Immature natural killer cell (primary cell): ENCODE measurements around the gene DPM1. TPM values are rescaled to one million over a fixed set of nuclear protein-coding genes. Genes with fewer than 3 reads are reported as not detected.

ENCODE experiments used
- DNase-seq, 3 donors: peaks; one replicate each; pipeline ENCODE4 v3.0.0; 2022; ENCODE audit warnings: mixed read lengths in 1 of 3
- H3K27ac Mint-ChIP-seq, 6 donors: one replicate each; pipeline ENCODE4 v1.8.0; 2020; ENCODE audit warnings: mixed read lengths in 6 of 6, mild to moderate bottlenecking in 5 of 6, inconsistent platforms in 4 of 6, moderate library complexity in 3 of 6
- H3K27me3 Mint-ChIP-seq, 3 donors: one replicate each; pipeline ENCODE4 v1.8.0; 2020 to 2021; ENCODE audit warnings: low read depth in 3 of 3, mild to moderate bottlenecking in 3 of 3, mixed read lengths in 3 of 3, moderate library complexity in 3 of 3, inconsistent platforms in 1 of 3
- H3K36me3 Mint-ChIP-seq, 3 donors: one replicate each; pipeline ENCODE4 v1.8.0; 2020; ENCODE audit warnings: mixed read lengths in 3 of 3, inconsistent platforms in 2 of 3, mild to moderate bottlenecking in 2 of 3
- H3K4me1 Mint-ChIP-seq, 2 donors: one replicate each; pipeline ENCODE4 v1.8.0; 2020; ENCODE audit warnings: inconsistent platforms in 2 of 2, mild to moderate bottlenecking in 2 of 2, mixed read lengths in 2 of 2, moderate library complexity in 1 of 2
- H3K4me3 Mint-ChIP-seq, 5 donors: one replicate each; pipeline ENCODE4 v1.8.0; 2020; ENCODE audit warnings: mild to moderate bottlenecking in 5 of 5, mixed read lengths in 5 of 5, inconsistent platforms in 3 of 5, moderate library complexity in 3 of 5
- H3K9me3 Mint-ChIP-seq, 6 donors: one replicate each; pipeline ENCODE4 v1.8.0; 2020; ENCODE audit warnings: mild to moderate bottlenecking in 6 of 6, mixed read lengths in 6 of 6, inconsistent platforms in 4 of 6, moderate library complexity in 3 of 6
- polyA plus RNA-seq, 3 donors: library from polyadenylated mRNA; unstranded; fragments of 300-500 nt; fragmentation: Illumina TruSeq; gene quantifications; one replicate each; pipeline ENCODE4 v1.2.3, GENCODE V29; 2021

The DPM1 gene
- polyA plus RNA-seq: 10 to 100 TPM; 46.6 to 61.8 (median 52.8) TPM

- Mint-ChIP-seq H3K4me1 (peaks cover 50 to 83% of the 10 kb centered on the region in 2 donors), H3K27ac (peak within 1 kb of the TSS; percentile 97 to 100 (median 99)), H3K36me3 (peaks cover 0 to 11% (median 4%) of the 10 kb centered on the region in 3 donors), H3K27me3 (peaks cover 6 to 9% (median 9%) of the 10 kb centered on the region in 3 donors), H3K9me3 (no peaks in the 10 kb centered on the region), H3K4me3 (peak within 1 kb of the TSS; percentile 94 to 98 (median 98))
- DNase-seq: no peak
Observed at GRCh38 chr20:50957798-50958614, at the start of gene DPM1. Gene DPM1 (minus strand): TSS chr20:50958532. CDS start chr20:50958523, 9 bp downstream.

- Mint-ChIP-seq H3K36me3 (no peaks in the 10 kb centered on the region), H3K27ac (no peak overlapping the region), H3K9me3 (no peaks in the 10 kb centered on the region), H3K27me3 (peaks cover 5 to 14% (median 5%) of the 10 kb centered on the region in 3 donors), H3K4me1 (no peaks in the 10 kb centered on the region), H3K4me3 (no peak overlapping the region)
- no peak for DNase-seq
Observed at GRCh38 chr20:51005214-51005613, 46.9 kb upstream of the DPM1 start.

GRCh38 chr20:51004781-51005180 lies 46.4 kb upstream of the DPM1 start:
- Mint-ChIP-seq H3K4me3 (no peak overlapping the region), H3K27ac (no peak overlapping the region), H3K9me3 (no peaks in the 10 kb centered on the region), H3K36me3 (no peaks in the 10 kb centered on the region), H3K27me3 (peaks cover 5 to 14% (median 5%) of the 10 kb centered on the region in 3 donors), H3K4me1 (no peaks in the 10 kb centered on the region)
- no peak for DNase-seq

GRCh38 chr20:51004305-51004727 lies 46.0 kb upstream of the DPM1 start:
- H3K4me3 Mint-ChIP-seq: no peak overlapping the region
- no peaks in the 10 kb centered on the region for H3K36me3 Mint-ChIP-seq
- peaks cover 5 to 17% (median 5%) of the 10 kb centered on the region in 3 donors for H3K27me3 Mint-ChIP-seq
- DNase-seq: no peak
- H3K9me3 Mint-ChIP-seq: no peaks in the 10 kb centered on the region
- no peak overlapping the region for H3K27ac Mint-ChIP-seq
- no peaks in the 10 kb centered on the region for H3K4me1 Mint-ChIP-seq

GRCh38 chr20:51003753-51004152 lies 45.4 kb upstream of the DPM1 start:
- Mint-ChIP-seq H3K27me3 (peaks cover 4 to 17% (median 7%) of the 10 kb centered on the region in 3 donors), H3K4me1 (no peaks in the 10 kb centered on the region), H3K27ac (no peak overlapping the region), H3K9me3 (no peaks in the 10 kb centered on the region), H3K36me3 (no peaks in the 10 kb centered on the region), H3K4me3 (no peak overlapping the region)
- DNase-seq: no peak

- H3K27me3 Mint-ChIP-seq: peaks cover 7 to 17% (median 8%) of the 10 kb centered on the region in 3 donors
Observed at GRCh38 chr20:51002633-51003032, 44.3 kb upstream of the DPM1 start.

GRCh38 chr20:51001430-51002265 lies 43.3 kb upstream of the DPM1 start:
- H3K4me1 Mint-ChIP-seq: no peaks in the 10 kb centered on the region
- H3K9me3 Mint-ChIP-seq: no peaks in the 10 kb centered on the region
- no peak overlapping the region for H3K27ac Mint-ChIP-seq
- no peak for DNase-seq
- H3K27me3 Mint-ChIP-seq: peaks cover 7 to 14% (median 8%) of the 10 kb centered on the region in 3 donors
- no peaks in the 10 kb centered on the region for H3K36me3 Mint-ChIP-seq
- no peak overlapping the region for H3K4me3 Mint-ChIP-seq

More at GRCh38 chr20:51002633-51003032, 44.3 kb upstream of the DPM1 start:
- Mint-ChIP-seq H3K36me3 (no peaks in the 10 kb centered on the region), H3K4me3 (no peak overlapping the region), H3K9me3 (no peaks in the 10 kb centered on the region), H3K27ac (peak overlapping the region in 1 of 6 donors; percentile 47), H3K4me1 (no peaks in the 10 kb centered on the region)
- DNase-seq: no peak

GRCh38 chr20:50999355-50999754 lies 41.0 kb upstream of the DPM1 start:
- peaks cover 5 to 9% (median 9%) of the 10 kb centered on the region in 3 donors for H3K27me3 Mint-ChIP-seq
- no peak overlapping the region for H3K27ac Mint-ChIP-seq
- H3K36me3 Mint-ChIP-seq: no peaks in the 10 kb centered on the region
- no peak overlapping the region for H3K4me3 Mint-ChIP-seq
- H3K9me3 Mint-ChIP-seq: no peaks in the 10 kb centered on the region
- H3K4me1 Mint-ChIP-seq: no peaks in the 10 kb centered on the region
- no peak for DNase-seq

GRCh38 chr20:50996901-50997865 lies 38.9 kb upstream of the DPM1 start:
- no peak for DNase-seq
- Mint-ChIP-seq H3K27me3 (peaks cover 5 to 9% (median 7%) of the 10 kb centered on the region in 3 donors), H3K27ac (no peak overlapping the region), H3K9me3 (no peaks in the 10 kb centered on the region), H3K4me1 (no peaks in the 10 kb centered on the region), H3K36me3 (no peaks in the 10 kb centered on the region), H3K4me3 (no peak overlapping the region)

- H3K4me1 Mint-ChIP-seq: no peaks in the 10 kb centered on the region
- peaks cover 5 to 7% (median 6%) of the 10 kb centered on the region in 3 donors for H3K27me3 Mint-ChIP-seq
- no peak for DNase-seq
- H3K27ac Mint-ChIP-seq: no peak overlapping the region
- H3K4me3 Mint-ChIP-seq: no peak overlapping the region
- H3K36me3 Mint-ChIP-seq: no peaks in the 10 kb centered on the region
- no peaks in the 10 kb centered on the region for H3K9me3 Mint-ChIP-seq
Observed at GRCh38 chr20:50995506-50995905, 37.2 kb upstream of the DPM1 start.

GRCh38 chr20:50993876-50994275 lies 35.5 kb upstream of the DPM1 start:
- no peak overlapping the region for H3K4me3 Mint-ChIP-seq
- peaks cover 2 to 9% (median 6%) of the 10 kb centered on the region in 3 donors for H3K27me3 Mint-ChIP-seq
- DNase-seq: no peak
- no peak overlapping the region for H3K27ac Mint-ChIP-seq
- no peaks in the 10 kb centered on the region for H3K9me3 Mint-ChIP-seq
- no peaks in the 10 kb centered on the region for H3K4me1 Mint-ChIP-seq
- H3K36me3 Mint-ChIP-seq: no peaks in the 10 kb centered on the region

- no peaks in the 10 kb centered on the region for H3K36me3 Mint-ChIP-seq
- peaks cover 0 to 6% (median 5%) of the 10 kb centered on the region in 3 donors for H3K27me3 Mint-ChIP-seq
- DNase-seq: peak; percentile 18 to 39 (median 37)
Observed at GRCh38 chr20:50992733-50993457, 34.6 kb upstream of the DPM1 start.

More at GRCh38 chr20:50992733-50993457, 34.6 kb upstream of the DPM1 start:
- H3K27ac Mint-ChIP-seq: no peak overlapping the region
- no peaks in the 10 kb centered on the region for H3K4me1 Mint-ChIP-seq
- no peaks in the 10 kb centered on the region for H3K9me3 Mint-ChIP-seq
- no peak overlapping the region for H3K4me3 Mint-ChIP-seq
